ENCODE results near the gene EEF1G.

DNA sequence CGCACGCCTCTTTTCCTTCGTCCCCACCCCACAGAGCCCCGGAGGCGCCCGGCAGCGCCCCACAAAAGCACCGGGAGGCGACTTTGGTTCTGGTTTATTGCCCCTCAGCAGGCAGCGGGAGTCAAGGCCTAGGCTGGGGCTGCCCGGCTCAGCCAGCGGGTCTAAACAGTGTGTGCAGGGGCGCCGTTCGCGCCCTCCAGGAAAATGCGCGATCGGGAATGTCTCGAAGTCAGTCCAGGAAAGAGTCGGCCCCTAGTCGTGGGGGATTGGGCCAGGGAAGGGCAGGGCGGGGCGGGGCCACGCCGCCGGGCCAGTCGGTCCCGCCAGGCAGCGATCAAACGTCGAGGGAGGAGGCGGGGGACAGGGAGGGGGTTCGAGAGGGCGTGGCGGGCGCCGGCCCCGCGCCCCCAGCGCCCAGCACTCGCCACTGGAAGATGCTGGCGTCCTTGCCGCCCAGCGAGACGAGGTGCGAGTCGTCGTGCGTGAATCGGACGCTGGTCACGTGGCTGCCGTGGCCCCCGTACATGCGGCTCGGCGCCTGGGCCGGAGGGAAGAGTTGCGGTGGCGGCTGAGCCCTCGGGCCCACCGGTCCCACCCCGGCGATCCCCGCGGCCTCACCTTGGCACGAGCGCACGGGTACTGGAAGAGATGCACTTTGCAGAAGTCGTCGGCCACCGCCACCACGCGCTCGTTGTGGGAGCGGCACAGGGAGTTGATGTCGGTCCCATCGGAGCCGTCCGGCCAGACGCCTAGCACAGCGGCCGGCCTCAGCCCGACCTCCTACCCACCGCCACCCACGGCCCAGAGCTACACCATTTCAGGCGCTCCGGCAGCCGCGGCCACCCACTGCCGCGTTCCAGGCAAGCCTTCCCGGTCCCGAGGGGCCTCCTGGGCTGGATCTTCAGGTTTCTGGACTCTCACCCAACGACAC, 28.7 kb upstream of the EEF1G start:
- TF ChIP-seq RAD21 (conservative IDR thresholded peaks at IDR 0.05): no peak
- TF ChIP-seq, protein P1, sequence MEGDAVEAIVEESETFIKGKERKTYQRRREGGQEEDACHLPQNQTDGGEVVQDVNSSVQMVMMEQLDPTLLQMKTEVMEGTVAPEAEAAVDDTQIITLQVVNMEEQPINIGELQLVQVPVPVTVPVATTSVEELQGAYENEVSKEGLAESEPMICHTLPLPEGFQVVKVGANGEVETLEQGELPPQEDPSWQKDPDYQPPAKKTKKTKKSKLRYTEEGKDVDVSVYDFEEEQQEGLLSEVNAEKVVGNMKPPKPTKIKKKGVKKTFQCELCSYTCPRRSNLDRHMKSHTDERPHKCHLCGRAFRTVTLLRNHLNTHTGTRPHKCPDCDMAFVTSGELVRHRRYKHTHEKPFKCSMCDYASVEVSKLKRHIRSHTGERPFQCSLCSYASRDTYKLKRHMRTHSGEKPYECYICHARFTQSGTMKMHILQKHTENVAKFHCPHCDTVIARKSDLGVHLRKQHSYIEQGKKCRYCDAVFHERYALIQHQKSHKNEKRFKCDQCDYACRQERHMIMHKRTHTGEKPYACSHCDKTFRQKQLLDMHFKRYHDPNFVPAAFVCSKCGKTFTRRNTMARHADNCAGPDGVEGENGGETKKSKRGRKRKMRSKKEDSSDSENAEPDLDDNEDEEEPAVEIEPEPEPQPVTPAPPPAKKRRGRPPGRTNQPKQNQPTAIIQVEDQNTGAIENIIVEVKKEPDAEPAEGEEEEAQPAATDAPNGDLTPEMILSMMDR (IDR thresholded peaks at IDR 0.05; ENCODE audit: poor library complexity, severe bottlenecking): no peak
- no peak for TF ChIP-seq POLR2AphosphoS5 (IDR thresholded peaks at IDR 0.05)
- TF ChIP-seq EZH2 (IDR thresholded peaks at IDR 0.05; ENCODE audit: borderline replicate concordance, insufficient read depth, low read length, poor library complexity, severe bottlenecking): no peak
- TF ChIP-seq TAF1 (IDR thresholded peaks at IDR 0.05; ENCODE audit: low read depth): no peak
- TF ChIP-seq SMC3 (conservative IDR thresholded peaks at IDR 0.05; ENCODE audit: poor library complexity): no peak
- TF ChIP-seq MXI1 (conservative IDR thresholded peaks at IDR 0.05; ENCODE audit: poor library complexity, severe bottlenecking): no peak

All from neural cell (in vitro differentiated cells).